Neural progenitor cell (in vitro differentiated cells): ENCODE results near the gene CABP2. TPM values are rescaled to one million over a fixed set of nuclear protein-coding genes. Genes with fewer than 3 reads are reported as not detected.

Experiments
- DNase-seq: peaks from one replicate; pipeline ENCODE4 v3.0.0-alpha.2; 2016; ENCODE audit warnings: low spot score
- H2AFZ ChIP-seq: fragments of 200-600 bp; sonication (generic); replicated peaks from 2 replicates; pipeline ENCODE4 v1.6.1; 2016; ENCODE audit warnings: antibody characterized with exemption
- H3F3A ChIP-seq: fragments of 200-600 bp; sonication (generic); 2 replicates; pipeline ENCODE4 v1.6.1; 2016; ENCODE audit warnings: antibody characterized with exemption, low read depth
- H3K27ac ChIP-seq: fragments of 200-600 bp; sonication (generic); 2 replicates; pipeline ENCODE4 v1.5.1; 2016; ENCODE audit warnings: mild to moderate bottlenecking
- H3K27me3 ChIP-seq: fragments of 200-600 bp; sonication (generic); 2 replicates; pipeline ENCODE4 v1.6.1; 2016; ENCODE audit warnings: mild to moderate bottlenecking, moderate library complexity
- H3K36me3 ChIP-seq: fragments of 200-600 bp; sonication (generic); 2 replicates; pipeline ENCODE4 v1.5.1; 2016
- H3K4me1 ChIP-seq: fragments of 200-600 bp; sonication (generic); 2 replicates; pipeline ENCODE4 v1.6.1; 2016; ENCODE audit warnings: mixed run types
- H3K4me2 ChIP-seq: fragments of 200-600 bp; sonication (generic); 2 replicates; pipeline ENCODE4 v1.6.1; 2016
- H3K4me3 ChIP-seq: fragments of 200-600 bp; sonication (generic); 2 replicates; pipeline ENCODE4 v1.5.1; 2016
- H3K79me2 ChIP-seq: fragments of 200-600 bp; sonication (generic); 2 replicates; pipeline ENCODE4 v1.6.1; 2016; ENCODE audit warnings: low read depth
- H3K9ac ChIP-seq: fragments of 200-600 bp; sonication (generic); 2 replicates; pipeline ENCODE4 v1.6.1; 2016
- H3K9me3 ChIP-seq: fragments of 200-600 bp; sonication (generic); 2 replicates; pipeline ENCODE4 v1.5.1; 2016; ENCODE audit warnings: low read depth
- H4K20me1 ChIP-seq: fragments of 200-600 bp; sonication (generic); 2 replicates; pipeline ENCODE4 v1.6.1; 2016; ENCODE audit warnings: low read depth
- H3K27ac Mint-ChIP-seq: 3 replicates; pipeline ENCODE4 v1.8.0; 2021; ENCODE audit warnings: mixed read lengths
- H3K27me3 Mint-ChIP-seq: 2 replicates; pipeline ENCODE4 v1.8.0; 2022; ENCODE audit warnings: low read depth, mild to moderate bottlenecking, inconsistent platforms, moderate library complexity, mixed read lengths; ENCODE audit not compliant: insufficient read depth
- H3K36me3 Mint-ChIP-seq: 3 replicates; pipeline ENCODE4 v1.8.0; 2021; ENCODE audit warnings: mixed read lengths
- H3K4me1 Mint-ChIP-seq: 3 replicates; pipeline ENCODE4 v1.8.0; 2021; ENCODE audit warnings: mixed read lengths
- H3K4me3 Mint-ChIP-seq: 3 replicates; pipeline ENCODE4 v1.8.0; 2021; ENCODE audit warnings: mild to moderate bottlenecking, moderate library complexity, mixed read lengths
- H3K9me3 Mint-ChIP-seq: 3 replicates; pipeline ENCODE4 v1.8.0; 2020; ENCODE audit warnings: mixed read lengths
- CTCF ChIP-seq: fragments of 200-600 bp; sonication (generic); IDR thresholded peaks from 2 replicates; pipeline ENCODE4 v1.5.1; 2017; ENCODE audit warnings: antibody characterized with exemption, mild to moderate bottlenecking
- EZH2 ChIP-seq: fragments of 200-600 bp; sonication (generic); IDR thresholded peaks from 2 replicates; pipeline ENCODE4 v1.6.1; 2017; ENCODE audit warnings: antibody characterized with exemption, mild to moderate bottlenecking, moderate library complexity
- EZH2phosphoT487 ChIP-seq: fragments of 200-600 bp; sonication (generic); IDR thresholded peaks from 2 replicates; pipeline ENCODE4 v1.6.1; 2017; ENCODE audit warnings: antibody characterized with exemption
- total RNA-seq: library from RNA; depleted of rRNA; stranded (reverse); fragments of >200 nt; gene quantifications from 2 replicates; pipeline ENCODE4 v1.2.3, GENCODE V29; 2015; ENCODE audit warnings: low replicate concordance

Gene CABP2
- total RNA-seq, 1 donor from 2014 or later, result not detected

DNA sequence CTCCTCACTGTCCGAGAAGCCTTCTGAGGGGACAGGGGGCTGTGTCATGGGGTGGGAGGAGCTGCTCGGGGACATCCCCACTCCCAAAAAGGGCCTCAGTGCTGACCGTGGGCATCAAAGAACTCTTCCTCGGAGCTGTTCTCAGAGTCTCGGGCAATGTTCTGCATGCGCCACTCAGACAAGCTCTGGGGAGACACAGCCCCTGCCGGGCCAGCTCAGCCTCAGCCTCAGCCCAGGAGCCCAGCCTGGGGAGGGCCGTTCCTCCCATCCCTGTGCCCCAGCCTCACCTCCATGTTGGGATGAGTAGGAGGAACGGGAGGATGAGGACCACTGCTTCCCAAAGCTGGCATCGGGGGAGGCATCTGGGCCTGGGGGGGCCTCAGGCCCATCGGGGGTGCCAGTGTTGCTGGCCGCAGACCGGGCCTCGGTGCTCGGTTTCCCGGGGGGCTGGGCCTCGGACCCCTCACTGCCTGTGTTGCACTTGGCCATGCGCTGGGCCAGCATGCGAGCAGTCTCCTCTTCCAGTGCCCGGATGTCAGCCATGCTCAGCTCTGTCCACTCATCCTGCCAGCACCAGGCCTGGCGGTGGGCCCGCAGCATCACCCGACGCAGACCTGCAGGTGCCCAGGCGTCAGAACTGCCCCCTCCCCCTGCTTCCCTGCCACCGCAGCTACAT lies 23.3 kb downstream of the CABP2 start:
- Histone ChIP-seq H3K9ac (no peak overlapping the region), H3K79me2 (no peaks in the 10 kb centered on the region), H3K27ac (no peak overlapping the region), H3K4me2 (no peak overlapping the region), H3K4me1 (peaks cover 7% of the 10 kb centered on the region), H3K4me3 (no peak overlapping the region), H3F3A (peaks cover 13% of the 10 kb centered on the region), H3K27me3 (peaks cover 11% of the 10 kb centered on the region), H3K9me3 (no peaks in the 10 kb centered on the region), H4K20me1 (peaks cover 28% of the 10 kb centered on the region), H3K36me3 (no peaks in the 10 kb centered on the region), H2AFZ (no peak overlapping the region)
- Mint-ChIP-seq H3K27me3 (peaks cover 2% of the 10 kb centered on the region), H3K9me3 (no peaks in the 10 kb centered on the region), H3K36me3 (peaks cover 12% of the 10 kb centered on the region), H3K4me1 (peaks cover 9% of the 10 kb centered on the region), H3K27ac (no peak overlapping the region), H3K4me3 (no peak overlapping the region)
- no peak for DNase-seq
- TF ChIP-seq EZH2 (no peak), CTCF (no peak), EZH2phosphoT487 (no peak)

DNA sequence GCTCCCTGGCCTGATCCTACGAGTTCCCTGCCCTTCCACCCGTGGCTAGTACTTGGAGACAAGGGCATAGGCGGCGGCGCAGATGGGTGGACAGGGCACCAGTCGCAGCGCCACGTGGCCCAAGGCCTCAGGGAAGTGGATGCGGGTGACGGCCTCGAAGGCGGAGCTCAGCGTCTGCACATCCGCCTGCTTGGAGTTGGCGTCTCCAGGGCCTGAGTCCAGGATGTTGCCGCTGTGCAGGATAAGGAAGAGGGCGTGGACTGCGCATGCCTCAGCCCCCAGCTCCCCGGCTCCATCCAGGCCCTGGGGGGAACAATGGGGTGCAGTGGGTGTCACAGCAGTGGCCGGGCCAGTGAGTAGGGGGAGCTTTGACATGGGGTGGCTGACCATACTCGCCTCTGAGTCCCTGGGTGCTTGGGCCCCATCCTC lies 24.7 kb downstream of the CABP2 start:
- no peak for TF ChIP-seq CTCF
- no peak for TF ChIP-seq EZH2
- no peak for TF ChIP-seq EZH2phosphoT487
- H3K36me3 ChIP-seq, result no peaks in the 10 kb centered on the region
- H3K27me3 ChIP-seq, result peaks cover 8% of the 10 kb centered on the region
- no peak for DNase-seq
- H3K27ac ChIP-seq, result no peak overlapping the region
- no peak overlapping the region for H2AFZ ChIP-seq
- H3K9ac ChIP-seq, result no peak overlapping the region
- peaks cover 3% of the 10 kb centered on the region for H3K4me1 ChIP-seq
- no peaks in the 10 kb centered on the region for H3K9me3 Mint-ChIP-seq
- no peak overlapping the region for H3K27ac Mint-ChIP-seq
- H4K20me1 ChIP-seq, result peaks cover 17% of the 10 kb centered on the region
- H3K4me2 ChIP-seq, result no peak overlapping the region
- peaks cover 12% of the 10 kb centered on the region for H3K36me3 Mint-ChIP-seq
- no peak overlapping the region for H3K4me3 ChIP-seq
- peaks cover 7% of the 10 kb centered on the region for H3K4me1 Mint-ChIP-seq
- H3K9me3 ChIP-seq, result no peaks in the 10 kb centered on the region
- H3K4me3 Mint-ChIP-seq, result no peak overlapping the region
- peaks cover 2% of the 10 kb centered on the region for H3K27me3 Mint-ChIP-seq
- peaks cover 2% of the 10 kb centered on the region for H3F3A ChIP-seq
- no peaks in the 10 kb centered on the region for H3K79me2 ChIP-seq

DNA sequence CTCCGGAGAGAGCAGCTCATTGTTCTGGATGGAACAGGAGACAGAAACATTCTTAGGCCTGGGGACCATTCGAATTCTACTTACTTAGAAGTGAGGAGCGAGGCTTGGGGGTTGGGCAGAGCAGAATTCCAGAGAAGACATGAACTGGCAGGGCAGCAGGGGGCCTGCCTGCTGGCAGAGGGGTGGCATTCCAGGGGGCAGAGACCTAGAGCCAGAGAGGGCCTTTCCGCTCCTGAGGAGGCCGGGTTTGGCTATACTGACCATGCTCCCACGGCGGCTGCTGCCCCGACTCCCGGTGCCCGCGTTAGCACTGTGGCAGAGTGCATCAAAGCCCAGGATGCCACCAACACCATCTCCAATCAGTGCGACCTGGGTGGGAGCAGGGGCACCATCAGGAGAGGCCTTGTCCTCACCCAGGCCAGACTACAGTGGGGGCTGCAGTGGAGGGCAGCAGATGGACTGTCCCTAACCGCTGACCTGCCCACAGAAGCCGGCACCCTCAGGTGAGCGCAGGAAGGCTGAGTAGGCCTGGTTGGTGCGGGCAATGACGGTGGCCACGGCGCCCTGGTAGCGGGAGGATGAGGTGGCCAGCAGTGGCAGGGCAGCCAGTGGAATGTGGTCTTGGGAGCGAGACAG lies 25.5 kb downstream of the CABP2 start:
- Histone ChIP-seq H3K79me2 (no peaks in the 10 kb centered on the region), H3K36me3 (no peaks in the 10 kb centered on the region), H3K4me2 (no peak overlapping the region), H4K20me1 (peaks cover 9% of the 10 kb centered on the region), H3F3A (no peaks in the 10 kb centered on the region), H3K9ac (no peak overlapping the region), H3K27me3 (peaks cover under 1% of the 10 kb centered on the region), H3K4me1 (no peaks in the 10 kb centered on the region), H3K9me3 (no peaks in the 10 kb centered on the region), H3K27ac (no peak overlapping the region), H3K4me3 (no peak overlapping the region), H2AFZ (no peak overlapping the region)
- Mint-ChIP-seq H3K36me3 (peaks cover 12% of the 10 kb centered on the region), H3K27ac (no peak overlapping the region), H3K4me3 (no peak overlapping the region), H3K27me3 (no peaks in the 10 kb centered on the region), H3K9me3 (no peaks in the 10 kb centered on the region), H3K4me1 (peaks cover under 1% of the 10 kb centered on the region)
- TF ChIP-seq EZH2phosphoT487 (no peak), EZH2 (no peak), CTCF (no peak)
- DNase-seq, result no peak
